NOMO-1 treated with dmso at 0.1 percent for 144 hours (cell line): ENCODE results near the gene RNF152.
A peak's percentile ranks its signal among the peaks of the same experiment; 100 is the strongest.

Source experiments
- DNase-seq: peaks from one replicate; lab custom pipeline; 2025; ENCODE audit not compliant: unreplicated experiment; lab: John Stamatoyannopoulos, UW

The RNF152 gene

DNA sequence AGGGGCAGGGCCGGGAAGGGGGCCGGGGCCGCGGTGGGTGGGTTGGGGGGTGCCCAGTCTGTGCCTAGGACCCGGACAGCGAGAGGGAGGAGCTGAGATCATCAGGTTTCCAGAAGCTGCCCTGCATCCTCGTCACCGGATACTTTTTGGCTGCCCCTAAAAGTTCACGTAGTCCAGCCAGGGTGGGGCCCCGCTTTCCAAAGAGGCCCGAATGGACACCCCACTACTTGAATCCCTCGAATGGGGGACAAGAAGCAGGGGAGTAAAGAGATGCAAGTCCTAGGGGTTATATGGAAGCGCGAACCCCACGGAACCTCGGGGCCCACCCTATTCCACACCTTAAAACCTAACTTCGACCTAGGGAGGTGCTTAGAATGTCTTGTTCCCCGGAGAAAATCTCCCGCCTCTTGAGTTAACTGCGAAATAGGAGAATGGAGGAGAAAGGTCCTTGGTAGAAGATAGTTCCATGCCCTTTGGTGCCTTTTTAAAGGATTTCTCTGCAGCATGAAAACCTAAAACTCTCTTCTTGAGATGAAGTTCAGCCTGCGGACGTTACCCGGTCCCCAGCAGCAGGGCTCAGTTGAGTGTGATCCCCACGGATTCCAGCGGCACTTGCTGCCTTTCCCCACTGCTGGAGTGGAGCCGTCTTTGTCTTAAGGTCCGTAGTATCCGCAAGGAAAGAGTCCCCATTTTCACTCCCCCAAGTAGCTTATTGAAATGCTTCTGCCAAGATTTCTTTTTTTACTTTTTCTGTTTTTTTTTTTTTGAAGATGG is 2.1 kb upstream of the RNF152 start:
- DNase-seq: no peak

DNA sequence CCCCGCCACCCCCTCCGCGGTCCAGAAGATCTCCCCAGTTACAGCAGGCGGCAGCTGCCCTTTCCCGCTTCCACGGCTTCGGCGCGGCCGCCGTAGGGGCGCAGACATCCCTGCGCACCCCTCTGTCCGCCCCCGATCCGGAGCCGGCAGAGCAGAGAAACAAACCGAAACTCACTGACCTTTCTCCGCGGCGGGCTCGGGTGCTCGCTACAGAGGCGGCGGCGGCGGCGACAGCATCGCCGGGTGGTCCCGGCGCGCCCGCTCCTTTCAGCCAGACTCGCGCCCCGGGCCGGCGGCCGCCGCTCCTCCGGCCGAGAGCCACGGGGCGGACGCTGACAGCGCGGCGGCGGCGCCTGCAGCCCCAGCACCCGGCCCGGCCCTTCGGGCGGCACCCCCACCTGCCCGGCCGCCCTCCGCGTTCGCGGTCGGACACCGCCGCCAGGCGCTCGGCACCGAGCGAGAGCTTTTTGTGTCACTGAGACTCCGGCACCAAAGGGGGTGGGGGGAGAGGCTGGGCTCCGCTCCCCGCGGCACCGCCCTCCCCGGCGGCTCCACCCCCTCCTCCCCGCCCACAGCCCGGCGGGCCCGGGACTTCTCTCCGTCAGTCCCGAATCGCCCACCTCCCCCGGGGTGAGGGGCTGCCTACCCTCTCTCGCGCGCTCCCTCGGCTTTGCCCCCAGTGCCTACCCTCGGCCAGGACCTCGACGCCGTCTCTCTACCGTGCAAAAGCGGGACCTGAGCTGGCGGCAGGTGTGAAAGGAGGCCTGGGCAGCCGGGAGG is 1.4 kb upstream of the RNF152 start:
- DNase-seq: peak; percentile 27

DNA sequence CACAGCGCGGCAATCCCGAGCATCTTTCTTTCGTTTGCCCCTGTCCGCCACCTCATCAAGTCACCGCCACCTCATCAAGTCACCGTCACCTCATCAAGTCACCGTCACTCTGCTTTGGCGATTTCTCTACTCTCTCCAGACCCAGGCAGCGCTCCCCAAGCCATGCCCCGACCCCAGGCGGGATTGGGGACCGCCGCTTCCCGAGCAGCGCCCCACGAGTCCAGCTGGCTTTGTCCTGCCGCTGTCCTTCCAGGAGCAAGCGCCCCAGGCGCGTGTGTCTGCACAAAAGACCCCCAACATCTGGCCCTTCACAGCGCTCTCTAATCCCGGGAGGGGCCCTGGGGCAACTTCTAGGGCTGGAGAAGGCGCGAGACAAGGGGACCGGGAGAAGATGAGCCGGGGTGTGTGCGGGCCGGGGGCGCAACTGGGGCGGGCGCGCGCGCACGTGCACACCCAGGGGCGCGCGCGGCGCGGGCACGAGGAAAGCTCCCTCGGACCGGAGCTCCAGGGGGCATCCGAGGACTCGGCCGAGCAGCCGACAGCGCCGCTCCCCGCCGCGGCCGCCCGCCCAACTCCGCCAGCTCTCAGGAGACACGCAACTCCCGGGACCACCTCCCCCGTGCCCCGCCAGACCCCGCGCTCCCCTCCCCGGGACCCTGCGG is 633 bp upstream of the RNF152 start:
- DNase-seq: no peak

DNA sequence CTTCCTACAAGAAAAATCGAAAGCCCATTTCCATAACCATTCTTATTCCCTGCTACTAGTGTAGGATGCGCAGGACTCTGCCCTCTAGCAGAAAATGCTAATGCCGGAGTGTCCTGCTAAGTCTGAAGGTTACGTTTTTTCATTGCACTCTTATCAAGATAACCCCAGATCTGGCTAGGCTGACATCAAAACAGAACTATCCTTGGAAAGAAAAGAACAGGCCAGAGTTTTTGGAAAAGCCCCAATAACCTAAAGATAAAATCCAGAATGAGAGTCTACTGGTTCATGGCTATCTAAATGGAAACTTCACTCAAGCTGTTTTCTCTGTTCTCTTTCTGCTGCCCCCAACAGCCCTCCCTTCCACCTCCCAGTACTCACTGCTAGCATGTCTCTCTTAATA is 913 bp downstream of the RNF152 start:
- DNase-seq: no peak

DNA sequence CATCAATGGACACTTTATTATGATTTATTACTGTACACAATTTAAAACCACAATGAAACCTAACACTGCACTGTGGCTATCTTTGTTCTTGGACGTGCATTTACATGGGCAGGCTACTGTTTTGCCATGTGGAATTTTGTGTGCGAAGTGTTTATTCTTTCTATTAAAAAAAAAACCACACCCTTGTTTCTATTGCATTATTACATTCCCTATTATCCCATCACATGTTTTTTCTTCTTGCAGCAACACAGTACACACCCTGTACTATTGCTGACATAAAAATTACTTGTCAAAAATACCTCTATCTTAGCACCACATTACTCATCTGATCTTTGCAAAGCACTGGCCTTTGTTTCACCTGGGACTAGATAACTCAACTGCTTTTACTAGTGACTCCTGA is 1.5 kb downstream of the RNF152 start:
- DNase-seq: no peak

DNA sequence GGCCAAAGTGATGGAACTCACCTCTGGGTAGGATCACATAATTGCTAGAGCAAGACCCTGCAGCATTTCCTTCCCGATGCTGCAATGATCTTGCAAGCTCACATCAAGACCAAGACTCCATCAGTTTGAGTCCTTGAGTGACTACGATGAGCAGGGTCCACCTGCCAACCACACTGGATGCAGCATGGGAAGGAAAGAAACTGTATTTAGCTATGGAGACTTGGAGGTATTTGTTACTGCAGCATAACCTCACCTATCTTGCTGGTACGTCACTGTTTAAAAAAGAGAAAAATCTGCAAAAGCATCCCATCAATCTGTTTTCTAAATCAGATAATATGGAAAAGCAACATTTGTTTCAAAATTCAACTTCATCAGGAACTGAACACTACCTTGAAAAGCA is 2.5 kb downstream of the RNF152 start:
- no peak for DNase-seq

DNA sequence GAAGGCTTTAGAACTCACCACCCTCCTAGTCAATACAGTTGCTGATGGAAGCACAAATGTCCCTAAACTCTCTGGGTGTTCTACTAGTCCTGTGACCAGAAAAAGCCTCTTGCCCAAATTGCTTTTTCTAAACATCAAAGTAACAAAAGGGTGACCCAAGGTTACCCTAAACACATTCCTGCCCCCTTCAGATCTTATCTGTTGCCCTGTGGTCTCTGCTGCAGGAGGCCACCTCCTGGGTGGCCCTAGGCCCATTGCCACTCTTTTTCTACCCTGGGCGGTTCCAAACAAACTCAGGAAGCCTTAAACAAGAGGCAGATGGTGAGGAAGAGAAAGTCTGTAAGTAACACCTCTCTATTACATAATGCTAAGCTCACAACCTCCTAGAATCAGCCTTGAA is 3.3 kb downstream of the RNF152 start:
- DNase-seq: no peak

DNA sequence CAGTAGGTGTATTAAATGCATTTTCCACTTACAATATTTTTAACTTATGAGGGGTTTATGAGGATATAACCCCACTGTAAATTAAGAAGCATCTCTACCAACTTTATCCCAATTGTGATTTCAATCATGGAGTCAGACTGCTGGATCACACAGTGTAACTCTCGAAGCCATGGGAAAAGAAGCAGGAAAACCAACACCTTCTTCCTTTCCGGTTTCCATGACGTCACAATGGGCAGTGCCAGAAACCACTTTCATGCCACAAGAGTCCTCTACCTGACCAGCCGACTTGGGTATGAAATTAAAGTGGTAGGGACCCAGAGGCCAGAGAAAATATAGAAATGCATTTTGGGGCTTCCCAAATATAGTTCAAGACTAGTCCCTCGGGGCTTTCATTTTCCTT is 4.2 kb downstream of the RNF152 start:
- no peak for DNase-seq

DNA sequence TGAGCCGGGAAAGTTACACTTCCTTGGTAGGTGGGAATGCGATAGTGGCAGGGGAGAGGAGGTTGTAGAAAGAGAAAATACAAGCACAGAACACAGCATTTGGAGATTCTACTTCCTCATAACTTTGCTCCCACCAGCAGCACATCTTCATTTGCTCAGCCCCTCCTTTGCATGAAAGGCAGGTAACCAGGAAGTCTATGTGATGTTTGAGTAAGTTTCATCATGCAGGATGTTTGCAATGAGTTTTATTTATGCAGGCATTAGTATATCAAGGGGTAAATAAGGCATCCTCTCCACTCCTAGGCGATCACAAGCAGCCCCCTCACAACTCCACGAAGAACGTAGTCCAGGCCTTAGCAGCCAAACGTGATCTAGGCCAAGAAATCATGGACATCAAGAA is 5.0 kb downstream of the RNF152 start:
- no peak for DNase-seq

DNA sequence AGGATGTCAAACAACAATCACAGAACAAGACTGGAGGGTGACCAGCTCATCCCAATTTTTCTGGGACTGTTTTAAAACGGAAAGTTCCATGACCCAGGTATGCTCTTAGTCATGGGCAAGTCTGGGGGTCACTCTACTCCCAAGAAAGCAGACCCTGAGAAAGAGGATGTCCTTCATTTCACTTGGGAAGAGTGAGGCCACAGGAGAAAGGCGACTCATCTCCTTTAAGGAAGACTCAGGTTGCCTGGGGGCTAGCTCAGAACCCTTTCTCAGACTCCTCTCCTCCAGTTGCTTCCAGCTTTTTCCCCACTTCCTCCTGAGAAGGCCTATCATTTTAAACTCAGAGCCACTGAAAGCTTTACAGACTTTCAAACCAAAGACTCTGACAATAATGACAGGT is 9.3 kb downstream of the RNF152 start:
- no peak for DNase-seq

DNA sequence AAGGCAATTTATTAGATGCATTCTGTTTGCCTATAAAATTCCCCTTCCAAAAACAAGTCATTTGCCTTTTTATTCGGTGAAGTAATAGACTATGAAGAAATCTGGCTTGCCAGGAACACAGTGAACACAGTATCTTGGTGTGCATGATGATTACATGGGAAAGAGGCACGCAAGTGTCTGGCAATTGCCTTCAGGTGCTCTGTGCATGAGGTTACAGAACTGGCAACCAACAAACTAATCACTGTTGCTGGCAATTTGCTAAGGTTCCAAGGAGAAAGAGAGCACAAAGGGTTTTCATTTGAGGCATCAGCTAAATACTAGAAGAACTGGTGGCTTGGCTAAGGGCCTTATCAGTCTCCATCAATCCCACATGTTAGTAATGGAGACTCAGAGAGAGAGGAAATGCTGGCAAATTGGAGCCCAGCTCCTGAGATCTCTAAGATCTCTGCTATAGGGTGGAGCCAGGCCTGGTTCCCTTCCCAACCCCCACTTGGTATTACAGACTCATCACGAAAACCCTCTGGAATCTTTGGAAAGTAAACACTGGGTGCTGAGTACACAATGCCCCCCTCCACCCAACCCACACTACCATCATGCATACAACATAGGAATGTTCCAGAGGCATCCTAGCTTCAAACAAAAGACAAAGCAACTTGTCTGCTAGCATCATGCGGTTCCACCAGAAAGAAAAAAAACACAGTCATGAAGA is 10.4 kb downstream of the RNF152 start:
- no peak for DNase-seq

DNA sequence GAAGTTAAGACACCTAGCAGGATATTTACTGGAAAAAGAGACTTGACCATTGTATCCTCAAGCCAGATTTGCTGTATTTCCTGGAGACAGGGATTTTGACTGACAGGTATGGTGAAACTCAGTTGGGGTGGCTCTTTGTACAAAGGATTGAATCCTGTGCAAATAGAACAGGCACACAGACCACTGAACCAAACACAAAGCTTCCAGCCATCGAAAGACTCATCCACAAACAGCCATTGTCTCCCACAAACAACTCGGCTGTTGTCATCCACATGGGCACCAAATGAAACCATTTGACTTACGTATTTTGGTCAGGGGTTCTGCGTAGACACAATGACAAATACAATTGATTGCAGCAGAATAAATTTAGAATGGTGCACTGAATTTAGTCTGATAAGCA is 15.9 kb downstream of the RNF152 start:
- no peak for DNase-seq

DNA sequence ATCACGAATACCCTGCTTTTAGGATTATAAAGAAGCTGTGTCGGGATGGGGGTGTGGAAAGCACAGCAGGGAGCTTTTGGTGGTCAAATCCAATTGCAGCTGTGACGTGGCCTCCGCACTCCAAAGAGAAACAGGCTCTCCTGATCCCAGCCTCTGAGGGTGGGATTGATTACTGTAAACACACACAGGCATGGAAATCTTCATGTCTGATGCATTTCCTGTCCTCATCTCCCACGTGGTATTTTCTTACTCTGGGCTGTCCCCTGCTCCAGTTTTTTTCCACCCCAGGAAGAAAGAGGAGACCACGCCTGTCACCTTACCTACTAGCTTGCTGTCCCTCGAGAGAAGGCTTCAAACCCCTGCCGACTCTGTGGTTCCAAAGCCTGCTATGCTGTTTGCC is 22.7 kb downstream of the RNF152 start:
- no peak for DNase-seq

DNA sequence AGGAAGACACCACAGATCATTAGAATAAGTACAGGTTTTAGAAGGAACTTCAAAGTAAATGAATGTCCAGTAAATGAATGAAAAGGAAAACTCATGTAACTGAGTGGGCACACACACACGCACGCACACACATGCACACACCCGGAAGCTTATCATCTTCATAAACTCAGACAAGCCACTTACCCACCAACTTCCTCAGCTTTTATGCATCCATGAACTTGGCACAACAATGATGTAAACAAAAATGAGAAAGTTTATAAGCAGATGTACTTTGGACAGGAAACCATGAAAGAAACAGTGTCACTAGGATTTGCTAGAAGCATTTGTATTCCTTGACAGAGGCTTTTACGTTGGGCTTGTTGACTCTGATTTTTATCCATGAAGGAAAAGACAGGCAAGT is 23.2 kb downstream of the RNF152 start:
- DNase-seq: no peak

DNA sequence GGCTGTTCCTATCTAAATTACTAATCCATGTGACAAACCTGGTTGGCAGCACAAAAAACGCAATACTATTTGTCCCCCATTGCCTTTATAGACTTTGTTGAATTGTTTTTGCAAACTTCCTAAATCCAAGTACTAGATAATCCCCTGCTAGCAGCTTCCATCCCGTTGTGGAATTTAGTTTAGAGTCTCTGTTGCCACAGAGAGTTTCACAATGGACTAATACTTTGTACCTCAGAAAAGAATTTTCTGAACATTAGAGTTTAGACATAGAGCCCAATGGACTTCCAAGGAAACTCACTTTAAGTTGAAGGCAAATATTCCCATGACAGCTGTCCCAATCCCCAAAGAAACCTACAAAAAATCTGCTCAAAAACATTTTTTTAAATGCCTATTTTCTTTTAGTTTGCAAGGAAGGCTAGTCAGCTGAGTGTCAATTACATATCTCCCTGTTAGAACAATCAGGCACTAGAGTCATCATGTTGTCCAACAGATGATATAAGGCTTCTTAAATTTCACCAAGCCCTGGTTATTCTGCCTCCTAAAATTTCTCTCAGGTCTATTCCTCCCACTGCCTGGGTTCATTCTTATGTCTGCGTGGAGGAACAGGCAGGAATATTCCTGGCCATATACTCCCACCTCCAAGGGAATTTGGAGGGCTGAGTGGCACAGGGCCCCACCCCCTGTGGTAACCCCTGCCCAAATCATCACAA is 27.2 kb downstream of the RNF152 start:
- DNase-seq: no peak

DNA sequence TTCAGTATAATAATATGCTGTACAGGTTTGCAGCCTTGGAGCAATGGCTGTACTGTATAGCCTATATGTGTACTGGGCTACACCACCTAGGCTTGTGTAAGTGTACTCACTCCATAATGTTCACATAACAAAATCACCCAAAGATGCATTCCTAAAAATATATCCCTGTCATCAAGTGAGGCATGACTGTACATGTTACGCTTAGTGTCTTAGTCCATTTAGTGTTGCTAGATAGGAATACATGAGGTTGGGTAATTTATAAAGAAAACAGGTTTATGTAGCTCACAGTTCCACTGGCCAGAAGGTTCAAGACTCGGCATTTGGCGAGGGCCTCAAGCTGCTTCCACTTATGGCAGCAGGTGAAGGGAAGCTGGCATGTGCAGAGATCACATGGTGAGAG is 31.4 kb downstream of the RNF152 start:
- DNase-seq: no peak

DNA sequence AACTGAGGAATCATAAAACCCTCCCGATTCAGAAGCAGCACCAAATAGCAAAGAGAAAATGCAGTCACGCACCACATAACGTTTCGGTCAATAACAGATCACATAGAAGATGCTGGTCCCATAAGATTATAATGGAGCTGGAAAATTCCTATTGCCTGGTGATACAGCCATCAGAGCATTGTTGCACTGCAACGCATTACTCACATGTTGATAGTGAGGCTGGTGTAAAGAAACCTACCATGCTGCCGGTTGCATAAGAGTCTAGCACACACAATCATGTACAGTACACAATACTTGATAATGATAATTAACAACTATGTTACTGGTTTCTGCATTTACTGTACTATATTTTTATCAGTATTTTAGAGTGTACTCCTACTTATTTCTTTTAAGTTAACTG is 32.5 kb downstream of the RNF152 start:
- no peak for DNase-seq

DNA sequence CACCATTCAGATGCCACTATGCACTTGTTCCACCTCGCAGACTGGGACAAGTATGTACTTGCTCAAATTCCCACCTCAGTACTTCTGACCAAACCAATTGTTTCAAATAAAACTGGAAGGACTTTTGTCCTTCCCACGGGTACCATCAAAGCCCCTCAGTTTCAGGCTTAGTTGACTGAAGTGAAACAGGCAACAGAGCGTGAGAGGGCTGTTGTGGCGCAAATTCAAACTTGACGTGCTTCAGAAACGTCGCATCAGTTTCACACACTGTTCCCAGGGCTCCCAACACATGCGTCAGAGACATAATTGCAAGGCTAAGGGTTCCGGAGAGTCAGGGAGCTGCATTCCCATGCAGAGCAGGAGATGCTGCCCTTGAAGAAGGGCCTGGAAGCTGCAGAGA is 33.7 kb downstream of the RNF152 start:
- DNase-seq: no peak

DNA sequence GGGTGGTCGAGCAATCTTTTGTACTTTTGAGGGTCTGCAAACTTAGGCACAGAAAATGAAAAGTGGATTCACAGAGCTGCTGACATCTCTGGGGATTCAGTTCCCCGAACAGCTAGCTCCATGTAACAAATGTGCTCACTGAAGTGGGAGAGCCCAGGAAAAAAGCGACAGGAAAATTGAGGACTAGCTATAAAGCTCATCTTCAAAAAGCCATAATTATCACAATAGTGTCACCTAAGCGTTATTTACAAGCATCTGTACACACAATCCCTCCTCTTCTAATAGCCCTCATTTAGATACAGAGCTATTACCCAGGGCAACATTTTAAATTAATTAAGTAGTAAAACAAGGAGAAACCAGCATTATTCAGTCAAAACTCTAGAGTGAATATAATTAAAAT is 36.1 kb downstream of the RNF152 start:
- no peak for DNase-seq

DNA sequence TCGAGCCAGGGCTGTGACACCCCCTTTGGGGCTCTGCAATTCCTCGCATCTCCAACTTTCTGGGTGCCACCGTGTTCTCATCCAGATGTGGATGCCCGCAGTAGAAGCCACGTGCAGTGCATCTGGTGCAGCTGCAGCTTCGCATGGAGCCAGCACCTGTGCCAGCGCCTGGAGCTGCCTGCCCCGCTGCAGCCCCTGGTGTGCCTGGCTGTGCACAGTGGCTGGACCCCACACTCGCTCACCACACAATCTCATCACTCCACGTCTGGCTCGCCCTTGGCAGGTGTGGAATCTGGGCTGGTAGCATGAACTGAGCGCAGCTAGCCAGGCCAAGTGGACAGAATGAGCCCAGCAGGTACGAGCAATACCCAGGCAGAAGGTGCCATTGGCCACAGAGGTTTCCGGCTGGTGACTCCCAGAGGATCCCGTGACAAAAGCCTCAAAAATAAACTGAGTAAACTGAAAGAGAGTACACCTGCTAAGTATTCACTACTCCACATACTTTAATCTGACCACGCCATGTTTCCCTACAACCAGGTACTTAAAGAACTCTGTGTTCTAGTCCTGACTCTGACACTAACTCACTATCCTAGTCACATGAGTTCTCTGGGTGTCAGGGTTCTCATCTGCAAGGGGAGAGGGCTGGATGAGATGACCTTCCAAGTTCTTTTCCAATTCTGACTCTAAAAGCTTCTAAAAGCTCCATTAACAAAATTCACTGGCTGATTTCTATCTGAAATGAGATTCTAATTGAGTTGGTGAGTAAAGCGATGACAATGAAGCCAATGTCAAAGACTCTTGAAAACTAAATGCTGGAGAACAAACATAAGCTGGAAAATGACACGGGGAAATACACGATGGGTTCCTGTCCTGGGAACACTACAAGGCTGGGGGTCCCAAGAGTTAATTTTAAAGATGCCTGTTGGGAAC is 37.1 kb downstream of the RNF152 start:
- DNase-seq: no peak
